ENCODE measurements around the gene ECHDC3.

DNA sequence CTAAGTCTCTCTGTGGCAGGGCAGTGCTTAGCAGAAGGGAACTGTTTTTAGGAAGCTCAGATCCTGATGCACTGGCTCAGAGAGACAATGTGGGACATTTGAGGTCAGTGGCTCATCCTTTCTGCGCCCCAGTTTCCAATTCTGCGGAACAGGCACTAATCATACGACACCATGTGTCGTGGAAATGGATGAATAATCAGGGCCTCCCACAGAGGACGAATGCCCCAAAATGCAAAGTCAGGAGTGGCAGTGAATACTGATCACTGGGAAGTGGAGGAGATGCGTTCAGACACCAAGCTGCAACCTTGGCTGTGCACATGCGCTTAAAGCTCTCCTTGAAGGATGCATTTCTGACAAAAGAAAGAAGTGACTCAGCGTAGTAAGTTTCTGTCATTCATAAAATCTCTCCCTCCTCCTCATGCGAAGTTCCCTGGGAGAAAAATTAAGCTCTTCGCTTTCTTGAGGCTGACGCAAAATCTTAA is 21.9 kb upstream of the ECHDC3 start:
- TF ChIP-seq YY1 (IDR thresholded peaks at IDR 0.05; ENCODE audit: low read depth, low read length) (no peak), TAF1 (IDR thresholded peaks at IDR 0.05; ENCODE audit: low read depth, low read length) (no peak), ASH2L (IDR thresholded peaks at IDR 0.05; ENCODE audit: low read length) (no peak), TCF12 (IDR thresholded peaks at IDR 0.05; ENCODE audit: low read depth, low read length) (no peak), JUND (IDR thresholded peaks at IDR 0.05; ENCODE audit: low read length) (no peak), CEBPB (IDR thresholded peaks at IDR 0.05; ENCODE audit: low read depth, low read length) (no peak), EZH2 (IDR thresholded peaks at IDR 0.05; ENCODE audit: low read depth, low read length, severe bottlenecking) (no peak), EP300 (IDR thresholded peaks at IDR 0.05; ENCODE audit: borderline replicate concordance in 1 of 2, low read depth in 2 of 2, low read length in 2 of 2) (no peak), SIN3A (conservative IDR thresholded peaks at IDR 0.05 in 1 of 2, IDR thresholded peaks at IDR 0.05 in 1 of 2; ENCODE audit: low read depth in 1 of 2, low read length in 2 of 2) (no peak), POLR2A (IDR thresholded peaks at IDR 0.05; ENCODE audit: control extremely low read depth in 1 of 2, low read depth in 2 of 2, low read length in 2 of 2) (no peak)
- TF ChIP-seq, protein P1, sequence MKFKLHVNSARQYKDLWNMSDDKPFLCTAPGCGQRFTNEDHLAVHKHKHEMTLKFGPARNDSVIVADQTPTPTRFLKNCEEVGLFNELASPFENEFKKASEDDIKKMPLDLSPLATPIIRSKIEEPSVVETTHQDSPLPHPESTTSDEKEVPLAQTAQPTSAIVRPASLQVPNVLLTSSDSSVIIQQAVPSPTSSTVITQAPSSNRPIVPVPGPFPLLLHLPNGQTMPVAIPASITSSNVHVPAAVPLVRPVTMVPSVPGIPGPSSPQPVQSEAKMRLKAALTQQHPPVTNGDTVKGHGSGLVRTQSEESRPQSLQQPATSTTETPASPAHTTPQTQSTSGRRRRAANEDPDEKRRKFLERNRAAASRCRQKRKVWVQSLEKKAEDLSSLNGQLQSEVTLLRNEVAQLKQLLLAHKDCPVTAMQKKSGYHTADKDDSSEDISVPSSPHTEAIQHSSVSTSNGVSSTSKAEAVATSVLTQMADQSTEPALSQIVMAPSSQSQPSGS (IDR thresholded peaks at IDR 0.05; ENCODE audit: low read length), result no peak
- TF ChIP-seq, protein P2, sequence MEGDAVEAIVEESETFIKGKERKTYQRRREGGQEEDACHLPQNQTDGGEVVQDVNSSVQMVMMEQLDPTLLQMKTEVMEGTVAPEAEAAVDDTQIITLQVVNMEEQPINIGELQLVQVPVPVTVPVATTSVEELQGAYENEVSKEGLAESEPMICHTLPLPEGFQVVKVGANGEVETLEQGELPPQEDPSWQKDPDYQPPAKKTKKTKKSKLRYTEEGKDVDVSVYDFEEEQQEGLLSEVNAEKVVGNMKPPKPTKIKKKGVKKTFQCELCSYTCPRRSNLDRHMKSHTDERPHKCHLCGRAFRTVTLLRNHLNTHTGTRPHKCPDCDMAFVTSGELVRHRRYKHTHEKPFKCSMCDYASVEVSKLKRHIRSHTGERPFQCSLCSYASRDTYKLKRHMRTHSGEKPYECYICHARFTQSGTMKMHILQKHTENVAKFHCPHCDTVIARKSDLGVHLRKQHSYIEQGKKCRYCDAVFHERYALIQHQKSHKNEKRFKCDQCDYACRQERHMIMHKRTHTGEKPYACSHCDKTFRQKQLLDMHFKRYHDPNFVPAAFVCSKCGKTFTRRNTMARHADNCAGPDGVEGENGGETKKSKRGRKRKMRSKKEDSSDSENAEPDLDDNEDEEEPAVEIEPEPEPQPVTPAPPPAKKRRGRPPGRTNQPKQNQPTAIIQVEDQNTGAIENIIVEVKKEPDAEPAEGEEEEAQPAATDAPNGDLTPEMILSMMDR (IDR thresholded peaks at IDR 0.05; ENCODE audit: control extremely low read depth in 1 of 3, insufficient read depth in 1 of 3, low read depth in 1 of 3, low read length in 3 of 3), result no peak

Measured in H1 (cell line).